HG03097 (cell line): Measurements from ENCODE around the gene PDLIM7.

Experiments used
- ATAC-seq: cut with Tn5 transposase; IDR thresholded peaks from one replicate; pipeline ENCODE4 v1.9.1; 2021; ENCODE audit not compliant: unreplicated experiment, low FRiP score

PDLIM7 gene

GRCh38 chr5:177508221-177508611 lies 10.8 kb upstream of the PDLIM7 start:
- no peak for ATAC-seq

- no peak for ATAC-seq
Measured at GRCh38 chr5:177507596-177508220, 10.3 kb upstream of the PDLIM7 start.

GRCh38 chr5:177507165-177507564 lies 9.8 kb upstream of the PDLIM7 start:
- ATAC-seq: no peak

GRCh38 chr5:177505075-177505474 lies 7.7 kb upstream of the PDLIM7 start:
- no peak for ATAC-seq

GRCh38 chr5:177504086-177505056 lies 7.0 kb upstream of the PDLIM7 start:
- no peak for ATAC-seq

GRCh38 chr5:177503351-177504085 lies 6.1 kb upstream of the PDLIM7 start:
- ATAC-seq: no peak

- no peak for ATAC-seq
Measured at GRCh38 chr5:177502886-177503285, 5.5 kb upstream of the PDLIM7 start.

- no peak for ATAC-seq
Measured at GRCh38 chr5:177501874-177502678, 4.7 kb upstream of the PDLIM7 start.

- no peak for ATAC-seq
Measured at GRCh38 chr5:177500685-177501522, 3.5 kb upstream of the PDLIM7 start.

- no peak for ATAC-seq
Measured at GRCh38 chr5:177499842-177500241, 2.4 kb upstream of the PDLIM7 start.

- ATAC-seq: no peak
Measured at GRCh38 chr5:177498013-177498787, 796 bp upstream of the PDLIM7 start.

- no peak for ATAC-seq
Measured at GRCh38 chr5:177496727-177497291, 595 bp downstream of the PDLIM7 start.

GRCh38 chr5:177496070-177496726 lies 1.2 kb downstream of the PDLIM7 start:
- ATAC-seq: no peak

- no peak for ATAC-seq
Measured at GRCh38 chr5:177495243-177496060, 2.0 kb downstream of the PDLIM7 start.

GRCh38 chr5:177494346-177495195 lies 2.8 kb downstream of the PDLIM7 start:
- ATAC-seq: no peak

- no peak for ATAC-seq
Measured at GRCh38 chr5:177493795-177494345, 3.5 kb downstream of the PDLIM7 start.
